ENCODE results near the gene SMYD3.

DNA sequence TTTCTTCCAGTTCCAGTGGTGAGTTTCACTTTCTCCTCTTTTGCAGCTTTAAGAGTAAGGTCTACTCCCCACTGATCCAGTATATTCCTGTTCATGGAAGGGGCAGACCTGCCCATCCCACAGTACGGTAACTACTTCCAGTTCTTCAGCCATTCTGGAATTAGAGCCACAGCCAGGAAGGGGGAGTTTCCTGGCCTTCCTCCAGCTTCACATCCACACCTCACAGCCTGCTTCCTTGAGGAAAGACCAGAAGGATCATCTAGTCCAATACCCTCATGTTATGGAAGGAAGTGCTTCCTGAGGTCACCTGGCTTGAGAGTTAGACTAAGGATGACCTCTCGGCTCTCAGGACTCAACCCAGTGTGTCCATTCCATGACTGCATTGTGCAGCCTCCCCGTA, 754.5 kb downstream of the SMYD3 start:
- TF ChIP-seq, protein P1, sequence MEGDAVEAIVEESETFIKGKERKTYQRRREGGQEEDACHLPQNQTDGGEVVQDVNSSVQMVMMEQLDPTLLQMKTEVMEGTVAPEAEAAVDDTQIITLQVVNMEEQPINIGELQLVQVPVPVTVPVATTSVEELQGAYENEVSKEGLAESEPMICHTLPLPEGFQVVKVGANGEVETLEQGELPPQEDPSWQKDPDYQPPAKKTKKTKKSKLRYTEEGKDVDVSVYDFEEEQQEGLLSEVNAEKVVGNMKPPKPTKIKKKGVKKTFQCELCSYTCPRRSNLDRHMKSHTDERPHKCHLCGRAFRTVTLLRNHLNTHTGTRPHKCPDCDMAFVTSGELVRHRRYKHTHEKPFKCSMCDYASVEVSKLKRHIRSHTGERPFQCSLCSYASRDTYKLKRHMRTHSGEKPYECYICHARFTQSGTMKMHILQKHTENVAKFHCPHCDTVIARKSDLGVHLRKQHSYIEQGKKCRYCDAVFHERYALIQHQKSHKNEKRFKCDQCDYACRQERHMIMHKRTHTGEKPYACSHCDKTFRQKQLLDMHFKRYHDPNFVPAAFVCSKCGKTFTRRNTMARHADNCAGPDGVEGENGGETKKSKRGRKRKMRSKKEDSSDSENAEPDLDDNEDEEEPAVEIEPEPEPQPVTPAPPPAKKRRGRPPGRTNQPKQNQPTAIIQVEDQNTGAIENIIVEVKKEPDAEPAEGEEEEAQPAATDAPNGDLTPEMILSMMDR (IDR thresholded peaks at IDR 0.05): no peak
- TF ChIP-seq POLR2A (IDR thresholded peaks at IDR 0.05): no peak

Measured in heart left ventricle (tissue), 13 donors.